Stimulated activated CD8-positive, alpha-beta memory T cell treated with anti-CD3 and anti-CD28 coated beads, Interleukin-7, amount 100 ng/mL, for 1 hour (primary cell): Measurements from ENCODE around the gene FBXO48.

Experiments
- DNase-seq, 2 donors: peaks; one replicate each; pipeline ENCODE4 v3.0.0-alpha.2; 2020; ENCODE audit warnings: low read depth in 2 of 2

FBXO48 gene

DNA sequence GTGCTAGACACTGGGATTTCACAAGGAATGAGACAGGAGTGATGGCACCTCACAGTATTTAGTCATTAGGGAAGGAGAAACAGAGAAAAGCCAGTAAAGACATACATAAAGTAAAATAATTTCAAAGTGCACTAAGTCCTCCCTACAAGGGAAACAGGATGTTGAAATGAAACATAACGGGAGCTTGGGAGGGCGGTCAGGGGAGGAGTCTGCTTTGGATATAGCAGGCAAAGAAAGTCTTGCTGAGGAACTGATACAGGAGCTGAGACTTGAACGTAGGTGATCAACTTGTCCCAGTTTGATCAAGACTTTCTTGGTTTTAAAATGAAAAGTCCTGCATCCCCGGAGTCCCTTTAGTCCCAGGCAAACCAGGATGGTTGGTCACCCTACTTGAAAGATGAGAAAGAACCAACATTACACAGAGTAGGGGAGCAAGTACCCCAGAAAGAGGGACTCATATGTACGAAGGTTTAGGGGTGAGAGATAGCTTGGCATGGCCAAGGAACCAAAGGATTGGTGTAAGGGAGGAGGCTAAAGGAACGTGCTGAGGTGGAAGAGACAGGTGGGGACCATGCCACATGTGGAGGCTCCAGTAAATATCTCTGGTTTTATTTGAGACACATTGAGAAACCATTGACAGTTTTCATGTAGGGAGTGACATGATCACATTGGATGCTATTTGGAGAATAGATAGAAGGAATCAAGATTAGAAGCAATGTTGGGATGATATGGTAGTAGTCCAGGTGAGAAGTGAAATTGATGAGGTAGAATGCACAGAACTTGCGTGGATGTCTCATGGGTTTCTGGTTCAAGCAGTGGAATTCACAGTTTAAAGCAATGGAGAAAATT, 28.4 kb downstream of the FBXO48 start:
- DNase-seq = no peak

DNA sequence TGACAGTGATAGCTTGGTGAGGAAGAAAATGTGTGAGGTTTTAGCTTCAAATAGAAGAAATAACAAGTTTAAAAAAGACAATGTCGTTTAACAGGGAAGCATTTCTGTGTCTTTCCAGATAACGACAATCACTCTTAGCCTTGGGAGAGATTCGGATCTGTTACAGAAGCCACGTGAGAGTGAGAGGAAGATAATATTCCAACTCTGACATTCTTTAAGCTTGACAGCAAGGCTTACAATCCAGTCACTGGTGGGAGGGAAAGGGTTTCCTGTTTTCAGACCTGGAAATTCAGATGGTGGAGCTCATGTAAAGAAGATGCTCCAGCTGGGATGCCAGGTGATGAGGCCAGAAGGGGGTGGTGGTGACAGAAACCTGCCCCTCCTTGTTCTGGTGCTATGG, 30.8 kb downstream of the FBXO48 start:
- DNase-seq = no peak

DNA sequence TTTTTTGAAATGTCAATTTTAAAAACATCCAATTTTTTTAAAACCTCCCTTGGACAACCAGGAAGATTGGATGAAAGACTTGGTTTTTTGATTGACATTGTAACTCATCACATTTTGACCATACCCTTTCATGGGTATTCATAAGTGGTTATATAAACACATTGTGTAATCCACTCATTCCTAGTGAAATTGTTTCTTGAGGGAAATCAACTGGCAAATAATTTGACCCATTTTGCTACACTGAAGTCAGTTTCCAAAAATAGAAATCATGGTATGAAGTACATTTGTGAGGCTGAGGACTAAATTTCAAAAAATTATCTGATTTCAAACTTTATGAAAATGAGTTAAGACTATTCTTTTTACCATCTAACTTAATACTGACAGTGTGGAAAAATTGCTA, 31.5 kb downstream of the FBXO48 start:
- no peak for DNase-seq

DNA sequence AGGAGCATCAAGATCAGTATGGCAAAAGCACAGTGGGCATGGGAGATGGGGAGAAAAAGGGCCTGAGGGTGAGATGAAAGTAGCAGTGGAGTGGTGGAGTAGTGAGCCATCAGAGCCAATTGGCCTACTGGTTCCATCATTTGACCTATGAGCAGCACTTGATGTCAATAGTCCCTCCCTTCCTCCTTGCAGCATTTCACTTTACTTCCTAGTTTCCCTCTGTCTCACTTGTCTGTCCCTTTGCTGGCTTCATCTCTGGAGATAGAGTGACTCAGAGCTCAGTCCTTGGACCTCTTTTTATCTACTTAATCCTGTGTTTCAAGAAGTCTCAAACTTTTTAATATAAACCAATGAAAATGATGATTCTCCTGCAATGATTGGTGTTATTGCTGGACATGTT, 32.1 kb downstream of the FBXO48 start:
- no peak for DNase-seq

DNA sequence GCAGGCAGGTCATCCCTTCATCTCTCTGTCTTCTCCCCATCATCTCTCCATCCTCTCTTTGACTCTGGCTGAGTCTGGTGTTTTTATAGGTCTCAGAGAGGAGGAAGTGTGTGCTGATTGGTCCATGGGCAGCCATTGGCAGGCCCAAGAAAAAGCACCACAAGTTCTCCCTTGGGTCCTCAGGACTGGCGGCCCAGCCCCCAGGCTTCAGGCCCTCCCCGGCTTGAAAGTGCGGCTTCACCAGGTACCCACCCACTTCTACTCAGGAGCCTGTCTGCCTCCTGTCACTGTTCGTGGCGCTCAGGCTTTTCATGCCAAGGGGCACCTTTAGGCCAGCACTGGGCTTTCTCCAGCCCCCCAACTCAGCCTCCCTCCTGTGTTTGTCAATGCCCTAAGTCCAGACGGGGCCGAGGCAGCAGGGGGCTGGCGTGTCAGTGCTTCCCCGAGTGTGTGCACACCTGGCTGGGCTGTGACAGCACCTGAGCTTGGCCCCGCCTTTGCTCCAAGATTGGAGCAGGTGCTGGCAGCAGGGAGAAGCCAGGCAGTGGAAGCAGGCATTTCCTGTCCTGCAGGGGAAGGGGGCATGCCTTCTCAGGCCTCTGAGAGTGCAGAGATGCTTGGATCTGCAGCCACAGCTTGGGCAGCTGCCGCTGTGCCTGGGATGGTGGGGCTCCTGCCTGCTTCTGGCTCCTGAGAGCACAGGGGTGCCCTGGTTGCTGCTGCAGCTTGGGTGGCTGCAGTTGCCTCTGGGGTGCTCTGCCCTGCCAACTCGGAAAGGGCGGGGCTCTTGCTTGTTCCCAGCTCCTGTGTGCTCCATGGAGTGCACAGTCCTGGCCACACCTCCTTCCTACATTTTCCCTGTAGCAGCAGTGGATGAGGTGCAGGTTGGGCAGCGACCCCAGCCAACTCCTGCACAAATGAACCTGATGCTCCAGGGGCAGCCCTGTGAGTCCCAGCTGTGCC, 34.1 kb downstream of the FBXO48 start:
- no peak for DNase-seq

DNA sequence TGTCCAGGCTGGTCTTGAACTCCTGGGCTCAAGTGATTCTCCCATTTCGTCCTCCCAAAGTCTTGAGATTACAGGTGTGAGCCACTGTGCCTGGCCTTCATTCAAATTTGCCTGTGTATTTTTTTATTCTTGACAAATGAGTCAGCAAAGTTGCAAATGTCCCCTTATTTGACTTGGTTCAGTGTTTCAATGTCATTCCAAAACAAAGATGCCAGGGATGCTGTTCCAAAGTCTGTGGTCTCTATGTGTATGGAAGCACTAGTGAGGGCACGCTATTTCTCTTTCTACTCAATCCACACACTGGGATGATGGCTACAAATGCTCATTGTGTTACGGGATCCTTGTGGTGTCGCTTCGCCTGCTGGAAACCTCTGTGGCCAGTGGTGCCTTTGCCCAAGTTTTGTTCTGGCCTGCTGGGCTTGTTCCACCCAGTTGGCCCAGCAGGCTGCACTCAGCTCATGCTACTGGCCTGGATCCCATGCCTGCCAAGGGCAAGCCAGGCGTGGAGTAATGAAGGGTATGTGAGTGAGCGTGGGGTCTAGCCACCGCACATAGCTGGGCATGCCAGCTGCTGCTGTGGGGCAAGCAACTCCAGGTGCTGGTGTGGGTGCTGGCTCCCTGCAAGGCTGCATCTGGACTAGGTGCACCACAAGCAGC, 35.6 kb downstream of the FBXO48 start:
- no peak for DNase-seq

DNA sequence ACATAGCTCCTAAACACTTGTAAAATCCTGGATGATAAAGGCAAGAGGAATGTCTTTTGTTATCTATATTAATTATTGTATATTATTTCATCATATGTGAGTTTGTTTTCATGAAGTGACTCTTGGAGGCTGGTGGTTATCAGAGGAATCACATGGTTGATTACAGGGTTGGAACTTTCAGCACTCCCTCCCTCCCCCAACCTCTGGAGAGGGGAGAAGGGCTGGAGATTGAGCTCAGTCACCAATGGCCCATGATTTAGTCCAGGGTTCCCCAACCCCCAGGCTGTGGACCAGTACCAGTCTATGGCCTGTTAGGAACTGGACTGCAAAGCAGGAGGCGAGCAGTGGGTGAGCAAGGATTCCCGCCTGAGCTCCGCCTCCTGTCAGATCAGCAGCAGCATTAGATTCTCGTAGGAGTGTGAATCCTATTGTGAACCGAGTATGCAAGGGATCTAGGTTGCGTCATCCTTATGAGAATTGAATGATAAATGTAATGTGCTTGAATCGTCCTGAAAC, 37.7 kb downstream of the FBXO48 start:
- DNase-seq = no peak

DNA sequence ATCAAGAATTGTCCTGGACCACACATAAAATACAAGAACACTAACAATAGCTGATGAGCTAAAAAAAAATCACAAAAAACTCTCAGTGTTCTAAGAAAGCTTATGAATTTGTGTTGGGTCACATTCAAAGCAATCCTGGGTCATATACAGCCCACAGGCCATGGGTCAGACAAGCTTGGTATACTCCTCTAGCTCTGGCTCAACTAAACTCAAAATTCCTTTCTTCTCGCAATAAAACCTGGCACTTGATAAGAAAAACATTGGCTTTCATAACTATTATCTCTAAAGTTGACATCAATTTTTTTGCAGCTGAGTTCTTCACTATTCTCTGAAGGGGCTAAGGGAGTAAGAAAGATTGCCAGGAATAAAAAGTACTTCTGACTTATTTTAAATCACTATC, 38.3 kb downstream of the FBXO48 start:
- no peak for DNase-seq

DNA sequence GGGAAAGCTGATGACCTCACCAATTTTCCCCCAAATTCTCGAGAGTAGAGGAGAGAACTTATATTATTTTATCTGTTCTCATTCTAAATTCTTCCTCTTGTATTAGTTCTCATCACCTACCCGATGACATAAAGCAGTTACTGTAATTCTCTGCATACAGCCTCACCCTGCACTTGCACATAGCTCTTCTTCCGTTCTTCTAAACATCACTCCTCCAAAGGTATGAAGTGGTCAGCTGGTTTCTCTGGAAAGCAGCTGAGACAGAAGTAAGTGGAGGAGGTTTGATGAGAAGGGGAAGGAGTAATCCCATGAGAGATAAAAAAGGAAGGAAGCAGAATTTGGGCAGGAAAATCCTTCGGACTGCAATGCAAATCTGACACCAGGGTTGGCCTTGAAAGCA, 39.0 kb downstream of the FBXO48 start:
- DNase-seq = no peak

DNA sequence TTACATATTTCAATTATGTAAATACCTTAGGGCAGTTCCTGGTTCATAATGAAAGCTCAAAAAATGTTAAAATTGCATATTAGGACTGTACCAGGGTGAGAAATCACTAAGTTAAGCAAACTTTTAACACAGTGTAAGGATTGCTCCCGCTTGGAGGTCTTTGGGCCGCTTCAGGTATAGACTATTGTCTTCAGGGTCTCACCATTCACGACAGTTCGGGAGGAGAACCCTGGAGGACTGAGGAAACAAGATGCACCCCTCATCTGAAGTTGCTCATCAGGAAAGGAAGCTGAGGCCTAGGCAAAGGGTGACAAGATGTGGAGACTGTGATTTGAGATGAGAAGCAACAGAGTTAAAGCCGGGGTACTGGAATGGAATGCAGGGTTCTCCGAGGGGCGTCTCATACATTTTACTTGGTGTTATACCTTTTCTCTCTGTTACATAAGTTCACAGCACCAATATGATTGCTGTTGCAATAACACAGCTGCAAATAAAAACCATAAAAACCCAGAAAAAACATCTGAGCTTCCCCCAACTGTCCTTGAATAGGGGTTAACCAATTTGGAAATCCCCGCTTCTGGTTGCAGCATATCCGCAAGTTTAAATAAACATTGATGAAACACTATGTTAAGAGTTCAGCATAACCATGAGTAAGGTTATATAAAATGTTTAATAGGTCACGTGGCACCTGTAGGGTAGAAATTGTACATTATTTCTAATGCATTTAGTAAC, 40.1 kb downstream of the FBXO48 start:
- DNase-seq = no peak

DNA sequence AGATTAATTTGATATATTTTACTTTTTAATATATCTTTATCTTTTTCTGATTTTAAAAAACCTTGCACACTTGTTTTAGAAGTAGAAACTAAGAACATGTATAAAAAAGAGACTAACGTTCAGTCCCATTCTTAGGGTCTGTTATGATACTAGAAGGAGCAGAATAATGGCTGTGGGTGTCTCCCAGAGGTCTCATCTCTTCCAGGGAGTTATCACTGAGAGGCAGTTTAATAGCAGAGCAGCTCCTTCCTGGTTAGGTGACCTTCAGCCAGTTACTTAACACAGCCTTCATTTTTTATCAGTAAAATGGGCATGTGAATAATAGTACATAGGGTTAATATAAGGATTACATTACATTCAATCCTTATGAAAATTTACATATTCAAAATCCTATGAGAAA, 40.6 kb downstream of the FBXO48 start:
- no peak for DNase-seq

DNA sequence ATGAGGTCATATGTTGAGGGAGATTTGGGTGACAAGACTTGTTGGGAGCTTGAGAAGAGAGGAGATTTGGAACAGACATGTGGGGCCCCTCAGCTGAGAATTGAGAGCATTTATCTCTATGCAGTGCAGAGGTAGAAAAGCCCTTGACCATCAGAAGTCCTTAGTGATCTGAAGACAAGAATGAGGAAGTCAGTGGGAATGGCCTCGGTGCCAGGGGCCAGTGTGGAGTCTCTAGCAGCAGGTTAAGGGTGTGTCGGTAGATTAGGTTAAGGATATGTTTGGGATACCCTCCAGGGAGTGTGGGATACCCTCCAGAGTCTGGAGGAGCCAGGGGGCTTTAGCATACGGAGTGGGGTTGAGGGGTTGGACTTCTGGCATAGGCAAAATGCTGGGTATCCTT, 41.6 kb downstream of the FBXO48 start:
- DNase-seq = no peak

DNA sequence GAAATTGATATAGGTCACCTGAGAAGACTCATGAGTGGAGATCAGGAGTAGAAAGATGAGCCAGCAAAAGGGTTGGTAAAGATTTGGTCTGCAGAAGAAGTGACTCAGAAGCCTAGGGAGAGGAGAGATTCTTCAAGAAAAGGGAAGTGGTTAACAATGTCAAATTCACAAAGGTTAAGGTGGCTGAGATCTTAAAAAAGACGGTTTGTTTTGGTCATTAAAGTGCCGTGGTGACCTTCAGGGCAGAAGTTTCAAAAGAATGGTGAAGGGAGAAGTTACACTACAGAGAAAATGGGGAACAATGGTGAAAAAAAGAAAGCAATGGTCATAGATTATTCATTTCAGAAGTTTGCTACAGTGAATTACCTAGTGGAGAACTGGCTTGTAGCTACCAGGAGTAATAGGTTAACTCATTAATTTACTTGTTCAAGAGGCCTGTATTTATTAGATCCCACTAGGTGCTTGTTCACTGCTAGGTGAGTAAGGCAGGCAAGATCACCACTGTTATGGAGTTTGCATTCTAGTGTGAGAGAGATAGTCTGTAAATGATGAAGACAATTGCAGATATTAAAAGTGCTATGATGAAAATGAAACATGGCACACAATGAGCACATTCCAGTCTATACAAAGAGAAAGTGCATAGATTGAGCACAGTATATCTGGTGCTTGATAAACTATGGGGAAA, 43.0 kb downstream of the FBXO48 start:
- no peak for DNase-seq

DNA sequence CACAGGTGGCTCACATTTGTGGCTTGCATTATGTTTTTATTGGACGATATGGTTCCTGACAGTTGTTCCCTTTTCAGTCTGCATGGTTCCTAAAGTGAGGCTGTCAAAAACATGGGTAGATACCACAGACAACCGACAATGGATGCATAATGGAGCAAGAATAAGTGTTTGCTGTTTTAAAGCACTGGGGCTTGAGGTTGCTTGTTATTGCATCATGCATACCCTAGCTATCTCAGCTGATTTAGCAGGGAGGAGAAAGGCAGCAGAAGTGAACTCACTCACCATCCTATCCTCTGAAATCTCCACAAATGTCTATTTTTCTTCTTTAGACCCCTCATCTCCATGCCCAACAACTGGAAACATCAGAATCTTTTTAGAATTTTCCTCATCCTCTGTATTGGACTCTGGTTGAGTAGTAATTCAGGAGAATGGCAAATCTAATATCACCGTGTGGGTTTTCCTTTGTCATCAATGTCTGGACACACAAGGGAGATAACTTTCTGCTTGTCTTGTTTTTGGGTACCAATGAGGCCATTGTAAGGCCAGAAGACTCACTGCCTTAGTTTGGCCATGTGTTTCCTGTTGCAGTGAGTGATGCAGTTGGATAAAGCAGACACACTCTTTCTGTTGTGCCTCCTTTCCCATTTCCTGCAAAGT, 46.7 kb downstream of the FBXO48 start:
- no peak for DNase-seq

DNA sequence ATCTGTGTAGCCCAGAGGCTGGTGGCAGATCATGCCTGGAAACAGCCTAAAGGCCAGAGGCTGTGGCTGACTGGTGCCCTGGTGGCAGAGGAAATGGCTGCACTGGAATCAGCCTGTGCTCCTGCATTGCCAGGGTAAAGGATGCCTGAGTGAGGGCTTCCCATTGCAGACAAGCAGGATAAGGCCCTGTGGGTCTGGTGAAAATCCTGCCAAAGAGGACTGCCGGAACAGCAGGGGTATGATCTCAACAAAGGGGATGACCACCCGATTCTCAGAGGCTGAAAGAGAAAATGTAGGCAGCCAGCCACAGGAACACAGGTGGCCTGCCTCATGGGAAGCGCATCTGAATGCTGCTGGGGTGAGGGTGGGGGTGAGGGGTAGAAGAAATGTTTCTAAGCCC, 48.2 kb downstream of the FBXO48 start:
- no peak for DNase-seq

DNA sequence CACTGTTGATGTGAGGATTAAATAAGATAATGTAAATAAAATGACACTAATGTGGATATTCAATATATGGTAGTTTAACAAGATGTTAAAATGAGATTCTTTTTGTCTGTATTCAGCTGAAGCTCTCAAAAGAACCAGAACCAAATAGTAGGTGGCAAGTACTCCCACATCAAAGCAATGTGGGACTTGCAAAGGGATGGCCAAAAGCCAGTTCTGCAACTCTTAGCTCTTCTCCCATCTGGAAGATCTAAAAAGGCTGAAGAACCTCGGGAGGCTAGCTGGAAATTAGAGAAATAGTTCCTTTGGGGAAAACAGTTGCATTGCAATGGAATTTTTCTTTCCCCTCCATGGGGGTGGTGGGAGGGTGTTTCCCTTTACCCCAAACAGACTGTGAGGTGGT, 48.7 kb downstream of the FBXO48 start:
- no peak for DNase-seq

DNA sequence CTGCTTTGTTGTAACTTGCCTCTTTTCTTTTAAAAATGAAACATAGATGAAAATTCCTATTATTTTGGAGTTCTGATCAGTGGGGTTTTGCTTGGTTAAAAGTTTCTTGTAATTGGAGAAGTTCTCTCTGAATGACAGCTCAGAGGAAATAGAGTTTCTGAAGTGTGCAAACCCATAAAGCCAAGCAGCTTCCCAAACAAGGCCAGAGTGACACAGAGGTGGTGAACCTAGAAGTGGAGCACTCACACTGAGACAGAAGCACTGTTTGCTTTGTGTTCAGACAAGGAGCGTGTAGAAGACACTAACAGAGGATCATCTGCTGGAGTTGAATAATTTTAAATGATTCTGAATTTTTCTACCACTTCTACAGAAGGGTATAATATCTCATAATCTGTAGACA, 49.2 kb downstream of the FBXO48 start:
- no peak for DNase-seq

DNA sequence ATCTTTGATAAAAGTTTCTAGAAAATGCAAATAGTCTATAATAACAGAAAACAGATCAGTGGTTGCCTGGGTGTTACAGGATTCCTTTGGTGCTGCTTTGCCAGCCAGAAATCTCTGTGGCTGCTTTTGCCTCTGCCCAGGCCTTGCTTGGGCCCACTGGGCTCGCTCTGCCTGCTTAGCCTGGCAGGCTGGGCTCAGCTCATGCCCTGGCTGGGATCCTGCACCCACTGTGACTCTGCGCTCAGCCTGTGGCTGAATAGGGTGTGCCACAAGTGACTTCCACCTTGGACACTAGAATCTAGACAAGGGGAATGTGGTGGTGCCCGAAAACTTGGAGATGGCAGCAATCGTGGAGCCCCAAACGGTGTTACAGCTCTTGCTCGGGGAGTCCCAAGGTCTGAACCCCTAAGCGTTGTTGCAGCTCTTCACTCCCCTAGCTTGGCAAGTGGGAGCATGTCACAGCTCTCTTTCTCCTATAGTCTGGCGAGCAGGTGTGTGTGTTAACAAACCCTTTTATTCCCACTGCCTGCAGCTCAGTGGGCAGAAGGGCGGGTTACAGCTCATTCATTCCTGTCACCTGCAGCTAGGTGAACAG, 50.9 kb downstream of the FBXO48 start:
- DNase-seq = no peak

DNA sequence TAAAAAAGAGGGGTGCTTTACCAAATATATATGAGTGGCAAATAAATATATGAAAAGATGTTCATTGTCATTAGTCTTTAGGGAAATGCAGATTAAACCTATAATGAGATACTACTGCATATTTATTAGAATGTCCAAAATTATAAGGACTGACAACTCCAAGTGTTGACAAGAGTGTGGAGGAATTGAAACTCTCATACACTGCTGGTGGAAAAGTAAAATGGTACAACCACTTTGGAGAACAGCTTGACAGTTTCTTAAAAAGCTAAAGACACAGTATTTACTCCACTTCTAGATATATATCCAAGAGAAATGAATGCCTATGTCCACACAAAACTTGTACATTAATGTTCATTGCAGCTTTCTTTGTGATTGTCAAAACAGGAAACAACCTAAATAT, 51.6 kb downstream of the FBXO48 start:
- DNase-seq = no peak

DNA sequence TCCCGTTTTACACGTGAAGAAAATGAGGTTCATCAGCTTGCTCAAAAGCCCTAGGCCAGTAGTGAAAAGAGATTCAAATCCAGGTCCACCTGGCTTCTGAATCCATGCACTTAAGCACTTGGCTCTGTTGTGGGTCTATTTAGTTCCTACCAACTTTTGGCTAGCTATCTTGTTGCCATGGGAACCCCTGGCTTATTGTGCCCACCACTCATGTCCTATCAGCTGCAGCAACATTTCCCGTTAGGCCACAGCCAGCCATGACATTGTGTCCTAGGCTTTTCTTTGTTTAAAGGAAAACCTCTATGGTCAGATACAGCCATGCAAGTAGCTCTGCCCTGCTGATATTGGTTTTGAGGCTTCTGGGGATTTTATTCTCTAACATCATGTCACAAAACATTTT, 52.2 kb downstream of the FBXO48 start:
- DNase-seq = no peak
